OCI-LY3 (cell line): ENCODE results near the gene DUOXA1.
A peak's percentile ranks its signal among the peaks of the same experiment; 100 is the strongest.

Source experiments
- H2AFZ ChIP-seq: fragments of 200-600, 300-600 bp; shearing (Covaris generic); 2 replicates; pipeline ENCODE4 v1.6.0; 2014; ENCODE audit warnings: antibody characterized with exemption, low read depth, low read length
- H3K27ac ChIP-seq: fragments of 200-600, 300-600 bp; sonication (generic); 2 replicates; pipeline ENCODE4 v1.5.1; 2014; ENCODE audit warnings: mild to moderate bottlenecking, low read length, moderate library complexity, mixed read lengths
- H3K27me3 ChIP-seq: fragments of 200-600, 300-600 bp; sonication (generic); 2 replicates; pipeline ENCODE4 v1.6.1; 2014; ENCODE audit warnings: low read depth, low read length, mixed read lengths
- H3K36me3 ChIP-seq: fragments of 200-600, 300-600 bp; sonication (generic); replicated peaks from 2 replicates; pipeline ENCODE3; 2014; ENCODE audit warnings: low read depth, low read length, mixed read lengths
- H3K4me1 ChIP-seq: fragments of 300-600, 200-600 bp; sonication (generic); 2 replicates; pipeline ENCODE4 v1.6.1; 2014; ENCODE audit warnings: low read length, mixed read lengths
- H3K4me2 ChIP-seq: fragments of 200-600, 300-600 bp; sonication (generic); 2 replicates; pipeline ENCODE4 v1.6.1; 2014; ENCODE audit warnings: low read length, mixed read lengths
- H3K4me3 ChIP-seq: fragments of 300-600, 200-600 bp; sonication (generic); 2 replicates; pipeline ENCODE4 v1.5.1; 2014; ENCODE audit warnings: antibody characterized with exemption, mild to moderate bottlenecking, low read length, moderate library complexity
- H3K79me2 ChIP-seq: fragments of 300-600, 200-600 bp; shearing (Covaris generic); 2 replicates; pipeline ENCODE4 v1.6.1; 2014; ENCODE audit warnings: mild to moderate bottlenecking, low read length, mixed read lengths
- H3K9ac ChIP-seq: fragments of 300-600, 200-600 bp; shearing (Covaris generic); 2 replicates; pipeline ENCODE4 v1.6.0; 2014; ENCODE audit warnings: mild to moderate bottlenecking, low read length, moderate library complexity
- H3K9me3 ChIP-seq: fragments of 200-600, 300-600 bp; shearing (Covaris generic); 2 replicates; pipeline ENCODE4 v1.6.1; 2014; ENCODE audit warnings: low read length, mixed read lengths; ENCODE audit not compliant: insufficient read depth
- H4K20me1 ChIP-seq: fragments of 200-600, 300-600 bp; sonication (generic); 2 replicates; pipeline ENCODE4 v1.6.1; 2016; ENCODE audit warnings: low read length, mixed read lengths; ENCODE audit not compliant: insufficient read depth
- CTCF ChIP-seq: fragments of 200-600, 300-600 bp; sonication (generic); IDR thresholded peaks from 2 replicates; pipeline ENCODE4 v1.5.1; 2014; ENCODE audit warnings: antibody characterized with exemption, low read length, low read depth
- EZH2phosphoT487 ChIP-seq: fragments of 200-600 bp; shearing (Covaris generic); IDR thresholded peaks from 2 replicates; pipeline ENCODE4 v1.6.1; 2018; ENCODE audit warnings: antibody characterized with exemption, mixed run types, low read depth

DUOXA1 gene

GRCh38 chr15:45130291-45131000, 767 bp upstream of the DUOXA1 start:
- no peaks in the 10 kb centered on the region for H4K20me1 ChIP-seq
- no peak for TF ChIP-seq CTCF
- no peak for TF ChIP-seq EZH2phosphoT487
- H2AFZ ChIP-seq, result no peak overlapping the region
- no peak overlapping the region for H3K27ac ChIP-seq
- H3K79me2 ChIP-seq, result no peaks in the 10 kb centered on the region
- no peaks in the 10 kb centered on the region for H3K9me3 ChIP-seq
- no peak overlapping the region for H3K4me3 ChIP-seq
- H3K4me1 ChIP-seq, result no peaks in the 10 kb centered on the region
- H3K36me3 ChIP-seq, result no peaks in the 10 kb centered on the region
- no peak overlapping the region for H3K9ac ChIP-seq
- H3K4me2 ChIP-seq, result no peak overlapping the region
- H3K27me3 ChIP-seq, result peaks cover 11% of the 10 kb centered on the region

- Histone ChIP-seq H3K9me3 (no peaks in the 10 kb centered on the region), H3K4me1 (no peaks in the 10 kb centered on the region), H2AFZ (no peak overlapping the region), H3K4me3 (no peak overlapping the region), H3K27ac (no peak overlapping the region), H3K9ac (no peak overlapping the region), H3K27me3 (peaks cover 22% of the 10 kb centered on the region), H3K4me2 (no peak overlapping the region), H4K20me1 (no peaks in the 10 kb centered on the region), H3K36me3 (no peaks in the 10 kb centered on the region), H3K79me2 (no peaks in the 10 kb centered on the region)
- TF ChIP-seq CTCF, result no peak
- TF ChIP-seq EZH2phosphoT487, result no peak
These were observed 574 bp downstream of the DUOXA1 start for GRCh38 chr15:45128971-45129639.

GRCh38 chr15:45126535-45127158, 3.0 kb downstream of the DUOXA1 start:
- H3K27ac ChIP-seq, result no peak overlapping the region
- H3K36me3 ChIP-seq, result no peaks in the 10 kb centered on the region
- no peak overlapping the region for H3K9ac ChIP-seq
- no peaks in the 10 kb centered on the region for H3K4me1 ChIP-seq
- no peak overlapping the region for H2AFZ ChIP-seq
- no peaks in the 10 kb centered on the region for H3K9me3 ChIP-seq
- no peaks in the 10 kb centered on the region for H3K79me2 ChIP-seq
- no peak overlapping the region for H3K4me3 ChIP-seq
- H3K27me3 ChIP-seq, result peaks cover 34% of the 10 kb centered on the region
- H4K20me1 ChIP-seq, result no peaks in the 10 kb centered on the region
- TF ChIP-seq EZH2phosphoT487 (no peak), CTCF (peak; percentile 86)
- H3K4me2 ChIP-seq, result no peak overlapping the region

GRCh38 chr15:45123397-45123796, 6.3 kb downstream of the DUOXA1 start:
- Histone ChIP-seq H2AFZ (no peak overlapping the region), H3K4me1 (no peaks in the 10 kb centered on the region), H3K27ac (no peak overlapping the region), H3K79me2 (no peaks in the 10 kb centered on the region), H3K4me2 (no peak overlapping the region), H3K36me3 (no peaks in the 10 kb centered on the region), H4K20me1 (no peaks in the 10 kb centered on the region), H3K9me3 (no peaks in the 10 kb centered on the region), H3K4me3 (no peak overlapping the region), H3K9ac (no peak overlapping the region), H3K27me3 (peaks cover 34% of the 10 kb centered on the region)
- TF ChIP-seq CTCF (no peak), EZH2phosphoT487 (no peak)
